ENCODE results near the gene NATD1. TPM values are rescaled to one million over a fixed set of nuclear protein-coding genes. Genes with fewer than 3 reads are reported as not detected.

NATD1 gene, protein sequence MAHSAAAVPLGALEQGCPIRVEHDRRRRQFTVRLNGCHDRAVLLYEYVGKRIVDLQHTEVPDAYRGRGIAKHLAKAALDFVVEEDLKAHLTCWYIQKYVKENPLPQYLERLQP
- total RNA-seq (5.0 and 5.4 TPM in 2 replicates), polyA plus RNA-seq (4.8 and 6.7 TPM in 2 replicates)

DNA sequence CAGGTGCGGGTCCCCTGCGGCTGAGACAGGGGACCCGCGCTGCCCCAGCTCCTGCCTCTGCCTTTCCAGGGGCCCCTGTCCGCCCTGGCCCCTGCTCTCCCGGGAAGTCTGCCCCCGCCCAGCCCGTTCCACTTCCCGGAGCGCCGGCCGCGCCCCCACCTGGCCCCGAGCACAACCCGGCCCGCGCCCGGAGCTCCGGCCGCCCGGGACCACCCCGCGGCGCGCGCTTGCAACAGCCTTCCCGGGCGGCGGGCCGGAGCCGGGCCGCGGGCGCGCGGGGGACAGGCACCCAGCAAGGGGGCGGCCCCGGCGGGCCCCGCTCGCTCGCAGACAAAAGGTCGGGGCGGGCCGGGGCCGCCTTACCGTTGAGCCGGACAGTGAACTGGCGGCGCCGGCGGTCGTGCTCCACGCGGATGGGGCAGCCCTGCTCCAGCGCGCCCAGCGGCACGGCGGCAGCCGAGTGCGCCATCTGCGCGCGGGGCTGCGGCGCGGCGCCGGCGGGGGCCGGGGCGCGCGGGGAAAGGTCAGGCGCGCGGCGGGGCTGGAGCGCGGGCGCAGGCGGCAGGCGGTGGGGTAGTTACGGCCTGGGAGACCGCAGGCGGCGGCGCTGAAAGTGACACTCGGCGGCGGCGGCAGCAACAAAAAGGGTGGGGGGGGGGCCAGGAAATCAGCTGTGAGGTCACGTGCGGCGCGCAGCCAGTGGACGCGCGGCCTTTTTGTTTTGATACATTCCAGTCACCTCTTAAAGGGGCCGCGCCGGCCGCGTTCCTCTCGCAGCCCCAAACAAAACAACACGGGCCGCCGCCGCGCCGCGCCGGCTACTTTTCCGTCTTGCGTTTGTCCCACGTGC lies at the start of gene NATD1:
Gene NATD1, minus strand, starts transcription at position 615 of the 850 bp plus-strand sequence. Its CDS starts 146 bp downstream, at position 469.
- WGBS (ENCODE audit: low lambda C conversion rate, missing lambda C conversion rate), result under 1% methylated on average over 57 of the region's 117 CpGs
- peak within 1 kb of the TSS; percentile 97 for H2AFZ ChIP-seq
- H4K20me1 ChIP-seq (ENCODE audit: insufficient read depth, poor library complexity, severe bottlenecking), result no peaks in the 10 kb centered on the region
- no peaks in the 10 kb centered on the region for H3K36me3 ChIP-seq (replicated peaks; ENCODE audit: insufficient read depth, low read depth)
- peak within 1 kb of the TSS; percentile 97 for H3K4me2 ChIP-seq
- TF ChIP-seq, protein P1, sequence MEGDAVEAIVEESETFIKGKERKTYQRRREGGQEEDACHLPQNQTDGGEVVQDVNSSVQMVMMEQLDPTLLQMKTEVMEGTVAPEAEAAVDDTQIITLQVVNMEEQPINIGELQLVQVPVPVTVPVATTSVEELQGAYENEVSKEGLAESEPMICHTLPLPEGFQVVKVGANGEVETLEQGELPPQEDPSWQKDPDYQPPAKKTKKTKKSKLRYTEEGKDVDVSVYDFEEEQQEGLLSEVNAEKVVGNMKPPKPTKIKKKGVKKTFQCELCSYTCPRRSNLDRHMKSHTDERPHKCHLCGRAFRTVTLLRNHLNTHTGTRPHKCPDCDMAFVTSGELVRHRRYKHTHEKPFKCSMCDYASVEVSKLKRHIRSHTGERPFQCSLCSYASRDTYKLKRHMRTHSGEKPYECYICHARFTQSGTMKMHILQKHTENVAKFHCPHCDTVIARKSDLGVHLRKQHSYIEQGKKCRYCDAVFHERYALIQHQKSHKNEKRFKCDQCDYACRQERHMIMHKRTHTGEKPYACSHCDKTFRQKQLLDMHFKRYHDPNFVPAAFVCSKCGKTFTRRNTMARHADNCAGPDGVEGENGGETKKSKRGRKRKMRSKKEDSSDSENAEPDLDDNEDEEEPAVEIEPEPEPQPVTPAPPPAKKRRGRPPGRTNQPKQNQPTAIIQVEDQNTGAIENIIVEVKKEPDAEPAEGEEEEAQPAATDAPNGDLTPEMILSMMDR (IDR thresholded peaks at IDR 0.05; ENCODE audit: poor library complexity), result no peak
- TF ChIP-seq EZH2 (IDR thresholded peaks at IDR 0.05; ENCODE audit: borderline replicate concordance) (no peak), EZH2phosphoT487 (IDR thresholded peaks at IDR 0.05; ENCODE audit: low read depth, severe bottlenecking, unreplicated experiment) (no peak)
- H3K9me2 ChIP-seq (replicated peaks; ENCODE audit: insufficient read depth), result no peaks in the 10 kb centered on the region
- peak; percentile 92 for DNase-seq (ENCODE audit: low spot score)
- no peaks in the 10 kb centered on the region for H3K27me3 ChIP-seq
- H3K4me3 ChIP-seq, result peak within 1 kb of the TSS; percentile 85
- no peaks in the 10 kb centered on the region for H3K9me3 ChIP-seq (ENCODE audit: low read depth)
- peaks cover 3% of the 10 kb centered on the region for H3K79me2 ChIP-seq
- peaks cover 4% of the 10 kb centered on the region for H3K4me1 ChIP-seq (ENCODE audit: insufficient read depth)
- H3K27ac ChIP-seq, result peak within 1 kb of the TSS; percentile 74

DNA sequence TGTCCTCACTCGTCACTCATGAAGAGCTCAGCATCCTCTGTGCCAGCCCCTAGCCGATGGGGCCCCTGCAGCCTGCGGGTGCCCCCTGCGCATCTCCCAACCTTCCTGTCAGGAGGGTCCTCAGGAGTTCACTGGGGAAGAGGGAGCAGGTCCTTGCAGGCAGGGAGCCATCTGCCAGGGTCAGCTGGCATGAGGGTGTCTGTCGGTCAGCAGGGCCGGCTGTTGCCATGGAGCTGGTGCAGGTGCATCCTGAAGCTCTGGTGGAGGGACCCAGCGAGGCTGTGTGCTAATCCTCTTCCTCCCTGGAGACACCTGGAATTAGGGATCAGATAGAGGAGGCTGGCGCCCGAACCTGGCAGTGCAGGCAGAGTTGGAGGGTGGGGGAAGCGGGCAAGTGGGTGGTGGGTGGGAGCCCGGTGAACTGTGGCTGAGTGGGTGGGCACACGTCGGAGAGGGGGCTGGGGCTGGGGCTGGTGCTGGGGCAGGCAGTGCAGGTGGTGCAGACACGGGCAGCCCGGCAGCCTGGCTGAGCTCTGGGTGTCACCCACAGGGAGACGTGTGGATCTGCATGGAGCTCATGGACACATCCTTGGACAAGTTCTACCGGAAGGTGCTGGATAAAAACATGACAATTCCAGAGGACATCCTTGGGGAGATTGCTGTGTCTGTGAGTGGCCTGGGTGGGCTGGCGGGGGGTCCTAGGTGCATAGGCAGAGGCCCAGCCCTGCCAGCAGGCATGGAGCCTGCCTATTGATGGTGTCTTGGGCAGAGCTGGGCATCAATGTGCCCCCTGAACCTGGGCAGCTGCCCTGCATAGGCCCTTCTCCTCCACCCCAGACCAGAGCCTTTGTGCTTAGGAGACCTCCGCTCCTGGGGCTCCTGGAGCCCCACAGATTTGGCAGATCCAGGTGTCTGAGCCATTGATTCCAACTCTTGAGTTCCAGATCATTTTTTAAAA lies 48.7 kb upstream of the NATD1 start:
- Histone ChIP-seq H3K4me3 (no peak overlapping the region), H4K20me1 (ENCODE audit: insufficient read depth, poor library complexity, severe bottlenecking) (peaks cover 14% of the 10 kb centered on the region), H3K4me1 (ENCODE audit: insufficient read depth) (no peaks in the 10 kb centered on the region), H3K4me2 (no peak overlapping the region), H2AFZ (no peak overlapping the region), H3K36me3 (replicated peaks; ENCODE audit: insufficient read depth, low read depth) (no peaks in the 10 kb centered on the region), H3K27me3 (no peaks in the 10 kb centered on the region), H3K9me2 (replicated peaks; ENCODE audit: insufficient read depth) (no peaks in the 10 kb centered on the region), H3K79me2 (peaks cover 2% of the 10 kb centered on the region), H3K27ac (no peak overlapping the region), H3K9me3 (ENCODE audit: low read depth) (no peaks in the 10 kb centered on the region)
- WGBS (ENCODE audit: low lambda C conversion rate, missing lambda C conversion rate), result 78% methylated on average over 19 of the region's 19 CpGs
- DNase-seq (ENCODE audit: low spot score), result no peak
- TF ChIP-seq EZH2phosphoT487 (IDR thresholded peaks at IDR 0.05; ENCODE audit: low read depth, severe bottlenecking, unreplicated experiment) (no peak), EZH2 (IDR thresholded peaks at IDR 0.05; ENCODE audit: borderline replicate concordance) (no peak)
- TF ChIP-seq, protein P1 (IDR thresholded peaks at IDR 0.05; ENCODE audit: poor library complexity), result no peak

DNA sequence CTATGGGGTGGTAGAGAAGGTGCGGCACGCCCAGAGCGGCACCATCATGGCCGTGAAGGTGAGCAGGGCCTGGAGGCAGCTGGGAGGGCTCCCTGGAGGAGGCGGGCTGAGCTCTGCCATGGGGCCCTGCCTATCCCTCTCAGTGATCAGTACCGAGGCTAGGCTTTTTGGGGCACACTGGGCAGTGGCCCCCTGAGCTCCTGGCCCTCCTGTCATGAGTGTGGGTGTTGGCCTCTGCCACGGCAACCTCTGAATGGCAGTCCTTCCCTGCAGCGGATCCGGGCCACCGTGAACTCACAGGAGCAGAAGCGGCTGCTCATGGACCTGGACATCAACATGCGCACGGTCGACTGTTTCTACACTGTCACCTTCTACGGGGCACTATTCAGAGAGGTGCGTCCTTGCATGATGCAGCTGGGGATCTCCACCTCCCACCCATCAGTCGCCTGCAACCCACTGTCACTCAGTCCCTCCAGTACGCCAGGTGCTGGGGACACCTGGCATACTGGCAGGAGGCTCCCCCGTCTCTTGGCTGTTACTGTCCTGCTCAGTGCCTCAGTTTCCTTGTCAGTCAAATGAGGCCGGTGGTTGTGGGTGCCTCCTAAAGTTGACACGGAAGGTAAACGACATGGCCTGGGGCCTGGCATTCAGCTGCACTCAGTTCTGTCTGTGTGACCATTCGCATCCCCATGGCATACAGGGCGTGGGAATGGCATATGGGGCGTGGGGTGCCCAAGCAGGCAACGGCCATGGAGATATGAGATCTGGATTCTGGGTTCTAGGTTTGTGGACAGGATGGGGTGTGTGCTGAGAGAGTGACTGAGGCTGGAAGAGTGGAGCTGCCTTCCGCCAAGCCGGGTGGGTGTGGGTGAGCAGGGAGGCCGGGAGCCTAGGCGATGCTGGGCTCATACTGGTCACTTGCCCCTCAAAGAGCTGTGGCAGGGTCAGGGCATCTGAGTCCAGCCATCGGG lies 47.7 kb upstream of the NATD1 start:
- no peaks in the 10 kb centered on the region for H3K9me2 ChIP-seq (replicated peaks; ENCODE audit: insufficient read depth)
- peaks cover 12% of the 10 kb centered on the region for H3K79me2 ChIP-seq
- no peak for TF ChIP-seq EZH2phosphoT487 (IDR thresholded peaks at IDR 0.05; ENCODE audit: low read depth, severe bottlenecking, unreplicated experiment)
- no peak for TF ChIP-seq EZH2 (IDR thresholded peaks at IDR 0.05; ENCODE audit: borderline replicate concordance)
- TF ChIP-seq, protein P1 (IDR thresholded peaks at IDR 0.05; ENCODE audit: poor library complexity), result no peak
- no peak for DNase-seq (ENCODE audit: low spot score)
- H2AFZ ChIP-seq, result no peak overlapping the region
- H3K4me3 ChIP-seq, result no peak overlapping the region
- WGBS (ENCODE audit: low lambda C conversion rate, missing lambda C conversion rate), result 75% methylated on average over 31 of the region's 31 CpGs
- H3K27me3 ChIP-seq, result no peaks in the 10 kb centered on the region
- H3K36me3 ChIP-seq (replicated peaks; ENCODE audit: insufficient read depth, low read depth), result no peaks in the 10 kb centered on the region
- H4K20me1 ChIP-seq (ENCODE audit: insufficient read depth, poor library complexity, severe bottlenecking), result peaks cover 23% of the 10 kb centered on the region
- no peaks in the 10 kb centered on the region for H3K4me1 ChIP-seq (ENCODE audit: insufficient read depth)
- no peaks in the 10 kb centered on the region for H3K9me3 ChIP-seq (ENCODE audit: low read depth)
- no peak overlapping the region for H3K27ac ChIP-seq
- H3K4me2 ChIP-seq, result no peak overlapping the region

All from hepatocyte (in vitro differentiated cells).